HUES64 (cell line): Measurements from ENCODE around the gene PSMC4.

ENCODE experiments used
- H3K27ac ChIP-seq: 2 replicates; pipeline ENCODE4 v1.7.0; 2013; ENCODE audit warnings: low read depth, low read length, inconsistent platforms
- H3K27me3 ChIP-seq: 2 replicates; pipeline ENCODE4 v1.6.1; 2013; ENCODE audit warnings: mild to moderate bottlenecking, low read length; ENCODE audit not compliant: insufficient read depth
- H3K36me3 ChIP-seq: 2 replicates; pipeline ENCODE4 v1.6.1; 2013; ENCODE audit warnings: mild to moderate bottlenecking, low read length; ENCODE audit not compliant: insufficient read depth
- H3K4me1 ChIP-seq: 2 replicates; pipeline ENCODE4 v1.6.1; 2013; ENCODE audit warnings: mild to moderate bottlenecking, low read length, moderate library complexity; ENCODE audit not compliant: insufficient read depth
- H3K4me3 ChIP-seq: 2 replicates; pipeline ENCODE4 v1.5.1; 2013; ENCODE audit warnings: mild to moderate bottlenecking, low read length, moderate library complexity
- H3K9ac ChIP-seq: 2 replicates; pipeline ENCODE4 v1.6.1; 2013; ENCODE audit warnings: mild to moderate bottlenecking, low read depth, low read length
- H3K9me3 ChIP-seq: 2 replicates; pipeline ENCODE4 v1.6.1; 2013; ENCODE audit warnings: low read depth, low read length; ENCODE audit not compliant: insufficient read depth
- WGBS: fragments of 150-250, 120-280 bp; methylation state at CpG from one replicate; pipeline ENCODE4 v1.1.7; 2013; ENCODE audit warnings: missing lambda C conversion rate; 5-methylcytosine and 5-hydroxymethylcytosine counted together

Gene PSMC4

DNA sequence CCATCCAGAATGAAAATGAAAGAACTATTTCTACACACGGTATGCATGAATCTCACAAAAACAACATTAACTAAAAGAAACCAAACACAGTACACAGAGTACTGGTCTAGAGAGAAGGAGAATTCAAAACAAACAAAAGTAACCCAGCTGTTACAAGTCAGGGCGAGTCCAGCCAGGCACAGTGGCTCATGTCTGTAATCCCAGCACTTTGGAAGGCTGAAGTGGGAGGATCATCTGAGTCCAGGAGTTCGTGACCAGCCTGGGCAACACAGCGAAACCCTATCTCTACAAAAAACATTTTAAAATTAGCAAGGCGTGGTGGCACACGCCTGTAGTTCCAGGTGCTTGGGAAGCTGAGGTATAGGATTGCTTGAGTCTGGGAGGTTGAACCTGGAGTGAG, 1.7 kb upstream of the PSMC4 start:
- H3K36me3 ChIP-seq = peaks cover 22% of the 10 kb centered on the region
- no peak overlapping the region for H3K27ac ChIP-seq
- no peaks in the 10 kb centered on the region for H3K27me3 ChIP-seq
- 0 out of 2 replicates have a peak, but pooled peaks cover 4% of the 10 kb centered on the region for H3K4me1 ChIP-seq
- no peak overlapping the region for H3K9ac ChIP-seq
- WGBS = 94% methylated on average over 6 of the region's 6 CpGs
- no peak overlapping the region for H3K4me3 ChIP-seq
- H3K9me3 ChIP-seq = no peaks in the 10 kb centered on the region

DNA sequence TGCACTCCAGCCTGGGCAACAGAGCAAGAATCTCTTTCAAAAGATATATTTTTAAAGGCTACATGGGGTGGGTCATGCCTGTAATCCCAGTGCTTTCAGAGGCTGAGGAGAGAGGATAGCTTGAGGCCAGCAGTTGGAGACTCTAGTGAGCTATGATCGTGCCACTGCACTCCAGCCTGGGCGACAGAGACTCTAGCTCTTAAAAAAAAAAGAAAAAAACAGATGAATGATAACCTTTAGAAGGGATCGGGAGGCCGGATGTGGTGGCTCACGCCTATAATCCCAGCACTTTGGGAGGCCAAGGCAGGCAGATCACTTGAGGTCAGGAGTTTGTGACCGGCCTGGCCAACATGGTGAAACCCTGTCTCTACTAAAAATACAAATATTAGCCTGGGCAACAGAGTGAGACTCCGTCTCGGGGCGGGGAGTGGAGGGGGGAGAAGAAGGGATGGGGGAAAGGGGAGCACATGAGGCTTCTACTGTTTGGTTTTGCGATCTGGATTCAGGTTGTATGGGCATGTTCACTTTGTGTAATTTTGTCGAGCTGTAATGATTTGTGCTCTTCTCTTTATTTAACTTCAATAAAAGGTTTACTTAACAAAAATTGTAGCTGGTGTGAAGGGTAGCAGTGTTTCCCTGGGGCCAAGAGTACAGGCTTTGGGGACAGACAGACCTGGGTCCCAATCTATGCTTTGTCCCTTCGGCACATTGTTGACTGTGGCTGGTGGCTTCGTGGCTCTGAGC, 1.1 kb upstream of the PSMC4 start:
- peak overlapping the region; percentile 81 for H3K9ac ChIP-seq
- peaks cover 28% of the 10 kb centered on the region for H3K36me3 ChIP-seq
- no peaks in the 10 kb centered on the region for H3K27me3 ChIP-seq
- peak overlapping the region; percentile 86 for H3K4me3 ChIP-seq
- H3K9me3 ChIP-seq = no peaks in the 10 kb centered on the region
- no peak overlapping the region for H3K27ac ChIP-seq
- WGBS = 82% methylated on average over 12 of the region's 13 CpGs
- H3K4me1 ChIP-seq = 0 out of 2 replicates have a peak, but pooled peaks cover 4% of the 10 kb centered on the region

DNA sequence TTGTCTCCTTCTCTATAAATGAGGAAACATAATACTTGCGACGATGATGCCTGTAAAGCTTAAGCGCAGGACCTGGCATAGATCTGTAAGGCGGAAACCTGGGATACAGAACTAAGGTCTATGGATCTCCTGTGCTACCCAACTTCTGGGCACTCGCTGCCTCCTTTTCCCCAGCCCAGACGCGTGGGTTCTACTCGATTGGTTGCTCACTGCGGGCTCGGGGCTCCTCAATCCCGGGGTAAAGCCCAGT, 615 bp upstream of the PSMC4 start:
- Histone ChIP-seq H3K9ac (peak overlapping the region; percentile 81), H3K4me3 (peak overlapping the region; percentile 86), H3K4me1 (0 out of 2 replicates have a peak, but pooled peaks cover 4% of the 10 kb centered on the region), H3K27ac (peak overlapping the region; percentile 11; the same call in 1 of the 2 replicates), H3K9me3 (no peaks in the 10 kb centered on the region), H3K27me3 (no peaks in the 10 kb centered on the region), H3K36me3 (peaks cover 33% of the 10 kb centered on the region)
- 23% methylated on average over 11 of the region's 11 CpGs for WGBS

DNA sequence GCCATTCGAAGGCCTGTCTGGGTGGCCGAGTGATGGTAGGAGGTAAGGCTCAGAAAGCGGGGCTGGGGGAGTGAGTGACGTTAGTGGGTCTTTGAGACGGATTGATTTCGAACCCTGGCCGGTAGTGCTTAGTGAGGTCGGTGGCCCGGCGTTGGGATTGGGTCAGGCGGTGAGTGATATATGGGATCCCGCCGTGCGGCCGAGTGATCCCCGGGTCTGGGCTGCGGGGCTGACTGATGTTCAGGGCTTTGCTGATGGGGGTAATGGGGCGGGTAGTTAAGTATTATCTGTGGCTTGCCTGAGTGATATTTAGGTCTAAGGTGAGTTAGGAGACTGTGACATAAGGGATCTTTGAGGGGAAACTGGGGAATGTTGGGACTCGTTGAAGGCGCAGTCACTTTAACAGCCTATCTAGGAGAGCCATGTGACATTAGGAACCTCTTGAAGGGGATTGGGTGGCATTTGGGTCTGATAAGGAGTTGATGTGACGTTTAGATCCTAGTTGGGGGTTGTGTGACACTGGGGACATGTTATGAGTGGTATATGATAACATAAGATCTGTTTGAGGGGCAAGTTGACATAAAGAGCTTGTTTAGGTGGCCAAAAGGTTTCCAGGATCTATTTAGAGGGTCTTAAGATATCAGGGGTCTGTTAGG, 543 bp downstream of the PSMC4 start:
- H3K4me1 ChIP-seq = 0 out of 2 replicates have a peak, but pooled peaks cover 4% of the 10 kb centered on the region
- H3K27ac ChIP-seq = peak overlapping the region; percentile 47; the same call in 1 of the 2 replicates
- 3% methylated on average over 21 of the region's 21 CpGs for WGBS
- H3K9me3 ChIP-seq = no peaks in the 10 kb centered on the region
- peak overlapping the region; percentile 81 for H3K9ac ChIP-seq
- H3K36me3 ChIP-seq = peaks cover 38% of the 10 kb centered on the region
- peak overlapping the region; percentile 86 for H3K4me3 ChIP-seq
- H3K27me3 ChIP-seq = no peaks in the 10 kb centered on the region

DNA sequence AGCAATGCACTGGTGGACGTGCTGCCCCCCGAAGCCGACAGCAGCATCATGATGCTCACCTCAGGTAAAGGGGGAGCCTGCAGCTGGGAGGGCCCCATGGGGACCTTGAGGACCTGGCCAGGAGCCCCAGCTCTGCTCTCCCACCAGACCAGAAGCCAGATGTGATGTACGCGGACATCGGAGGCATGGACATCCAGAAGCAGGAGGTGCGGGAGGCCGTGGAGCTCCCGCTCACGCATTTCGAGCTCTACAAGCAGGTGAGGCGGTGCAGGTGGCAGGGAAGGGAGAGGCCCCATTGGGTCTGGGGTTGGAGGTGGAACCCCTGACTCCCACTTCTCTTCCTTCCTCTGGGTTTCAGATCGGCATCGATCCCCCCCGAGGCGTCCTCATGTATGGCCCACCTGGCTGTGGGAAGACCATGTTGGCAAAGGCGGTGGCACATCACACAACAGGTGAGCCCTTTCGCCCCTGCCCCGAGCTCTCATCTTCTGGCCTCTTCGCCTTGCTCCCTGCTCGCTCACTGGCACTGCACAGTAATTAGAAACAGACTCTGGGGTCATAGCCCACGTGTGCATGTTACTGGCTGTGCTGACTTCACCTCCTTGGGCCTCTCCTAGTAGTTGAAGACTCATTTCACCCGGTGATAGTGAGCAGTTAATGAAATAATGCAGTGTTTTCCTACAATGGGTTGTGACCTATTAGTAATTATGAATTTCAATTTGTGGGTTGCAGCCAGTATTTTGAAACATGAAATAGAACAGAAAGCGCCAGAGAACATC, 3.6 kb downstream of the PSMC4 start:
- no peaks in the 10 kb centered on the region for H3K9me3 ChIP-seq
- WGBS = 96% methylated on average over 24 of the region's 24 CpGs
- H3K4me3 ChIP-seq = no peak overlapping the region
- no peak overlapping the region for H3K9ac ChIP-seq
- no peak overlapping the region for H3K27ac ChIP-seq
- 0 out of 2 replicates have a peak, but pooled peaks cover 4% of the 10 kb centered on the region for H3K4me1 ChIP-seq
- H3K27me3 ChIP-seq = no peaks in the 10 kb centered on the region
- peaks cover 66% of the 10 kb centered on the region for H3K36me3 ChIP-seq

DNA sequence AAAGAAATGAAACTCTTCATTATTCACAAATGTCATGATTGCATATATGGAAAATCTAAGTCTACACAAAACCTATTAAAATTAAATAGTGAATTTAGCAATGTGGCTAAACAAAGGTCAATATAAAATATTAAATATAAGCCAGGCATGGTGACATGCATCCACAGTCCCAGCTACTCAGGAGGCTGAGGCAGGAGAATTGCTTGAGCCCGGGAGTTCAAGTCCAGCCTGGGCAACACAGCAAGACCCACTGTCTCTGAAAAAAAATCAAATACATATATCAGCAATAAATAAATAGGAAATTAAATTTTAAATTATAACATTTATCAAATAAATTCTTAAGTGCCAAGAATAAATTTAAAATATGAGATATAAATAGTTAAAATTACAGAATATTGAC, 11.9 kb downstream of the PSMC4 start:
- Histone ChIP-seq H3K9ac (no peak overlapping the region), H3K27ac (no peak overlapping the region), H3K36me3 (peaks cover 60% of the 10 kb centered on the region), H3K4me3 (no peak overlapping the region), H3K9me3 (peaks cover 18% of the 10 kb centered on the region; the same call in 1 of the 2 replicates), H3K4me1 (no peaks in the 10 kb centered on the region), H3K27me3 (no peaks in the 10 kb centered on the region)
- 100% methylated on average over 1 of the region's 1 CpG for WGBS

GRCh38 chr19:39983695-39984300, 12.8 kb downstream of the PSMC4 start:
- Histone ChIP-seq H3K27ac (no peak overlapping the region), H3K4me3 (no peak overlapping the region), H3K4me1 (no peaks in the 10 kb centered on the region), H3K9me3 (peaks cover 20% of the 10 kb centered on the region; the same call in 1 of the 2 replicates), H3K9ac (no peak overlapping the region), H3K36me3 (peaks cover 51% of the 10 kb centered on the region), H3K27me3 (no peaks in the 10 kb centered on the region)
- WGBS = 96% methylated on average over 5 of the region's 5 CpGs

GRCh38 chr19:39986643-39987042, 15.7 kb downstream of the PSMC4 start:
- peaks cover 20% of the 10 kb centered on the region; the same call in 1 of the 2 replicates for H3K9me3 ChIP-seq

GRCh38 chr19:39987167-39987566, 16.2 kb downstream of the PSMC4 start:
- Histone ChIP-seq H3K27ac (no peak overlapping the region), H3K27me3 (no peaks in the 10 kb centered on the region), H3K4me3 (no peak overlapping the region), H3K9ac (no peak overlapping the region), H3K36me3 (peaks cover 19% of the 10 kb centered on the region), H3K9me3 (peaks cover 20% of the 10 kb centered on the region; the same call in 1 of the 2 replicates), H3K4me1 (no peaks in the 10 kb centered on the region)

More at GRCh38 chr19:39986643-39987042, 15.7 kb downstream of the PSMC4 start:
- Histone ChIP-seq H3K4me1 (no peaks in the 10 kb centered on the region), H3K4me3 (no peak overlapping the region), H3K36me3 (peaks cover 23% of the 10 kb centered on the region), H3K9ac (no peak overlapping the region), H3K27ac (no peak overlapping the region), H3K27me3 (no peaks in the 10 kb centered on the region)

DNA sequence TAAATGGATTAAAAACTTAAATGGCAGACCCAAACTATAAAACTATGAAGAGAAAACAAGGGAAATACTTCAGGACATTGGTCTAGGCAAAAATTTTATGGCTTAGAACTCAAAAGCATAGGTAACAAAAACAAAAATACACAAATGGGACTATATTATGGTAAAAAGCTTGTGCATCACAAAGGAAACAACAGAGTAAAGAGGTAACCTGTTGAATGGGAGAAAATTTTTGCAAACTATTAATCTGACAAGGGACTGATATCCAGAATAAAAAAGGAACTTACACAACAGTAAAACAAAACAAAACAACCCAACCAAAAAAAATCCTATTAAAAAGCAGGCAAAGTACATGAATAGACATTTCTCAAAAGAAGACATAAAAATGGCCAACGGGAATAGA, 16.6 kb downstream of the PSMC4 start:
- 100% methylated on average over 1 of the region's 1 CpG for WGBS
- peaks cover 20% of the 10 kb centered on the region; the same call in 1 of the 2 replicates for H3K9me3 ChIP-seq

DNA sequence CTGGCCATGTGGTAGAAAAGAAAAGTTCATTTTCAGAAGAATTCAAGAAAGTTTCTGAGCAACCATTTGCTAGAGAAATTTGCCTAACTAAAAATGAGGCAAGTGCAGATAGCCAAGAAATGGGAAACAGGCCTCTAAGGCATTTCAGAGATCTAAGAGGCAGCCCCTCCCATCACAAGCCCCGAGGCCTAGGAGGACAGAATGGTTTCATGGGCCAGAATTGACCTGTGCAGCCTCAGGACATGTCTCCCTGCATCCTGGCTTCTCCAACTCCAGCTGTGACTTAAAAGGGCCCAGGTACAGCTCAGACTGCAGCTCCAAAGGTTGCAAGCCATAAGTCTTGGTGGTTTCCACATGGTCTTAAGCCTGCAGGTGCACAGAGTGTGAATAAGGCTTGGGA, 22.6 kb downstream of the PSMC4 start:
- H3K27me3 ChIP-seq = no peaks in the 10 kb centered on the region
- no peak overlapping the region for H3K27ac ChIP-seq
- no peak overlapping the region for H3K4me3 ChIP-seq
- no peaks in the 10 kb centered on the region for H3K36me3 ChIP-seq
- no peak overlapping the region for H3K9ac ChIP-seq
- WGBS = 95% methylated on average over 1 of the region's 1 CpG
- peaks cover 16% of the 10 kb centered on the region for H3K9me3 ChIP-seq
- no peaks in the 10 kb centered on the region for H3K4me1 ChIP-seq

More for the DNA sequence above, 16.6 kb downstream of the PSMC4 start:
- Histone ChIP-seq H3K27ac (no peak overlapping the region), H3K36me3 (peaks cover 14% of the 10 kb centered on the region), H3K4me1 (no peaks in the 10 kb centered on the region), H3K27me3 (no peaks in the 10 kb centered on the region), H3K4me3 (no peak overlapping the region), H3K9ac (no peak overlapping the region)
